Activated T-cell treated with anti-CD3 and anti-CD28 coated beads, Interleukin-2, amount 50 U/mL, for 48 hours (primary cell): ENCODE data around the gene CDCP1.
"Not testable (repeated sequence)": the region's sequence is repeated elsewhere in the genome, so short reads cannot be mapped to it uniquely, and the experiment has no call there.

Experiments
- DNase-seq, 2 experiments: peaks; one replicate each; pipeline ENCODE4 v3.0.0-alpha.2; 2020

Gene CDCP1

GRCh38 chr3:45082142-45082538 lies 64.0 kb downstream of the CDCP1 start:
- DNase-seq, result no peak

- no peak for DNase-seq
Observed at GRCh38 chr3:45081506-45082141, 64.6 kb downstream of the CDCP1 start.

GRCh38 chr3:45080824-45081223 lies 65.4 kb downstream of the CDCP1 start:
- DNase-seq, result no peak

- DNase-seq, result no peak
Observed at GRCh38 chr3:45079715-45080114, 66.5 kb downstream of the CDCP1 start.

- no peak for DNase-seq
Observed at GRCh38 chr3:45078910-45079522, 67.2 kb downstream of the CDCP1 start.

GRCh38 chr3:45078256-45078655 lies 67.9 kb downstream of the CDCP1 start:
- DNase-seq, result not testable (repeated sequence)

- no peak for DNase-seq
Observed at GRCh38 chr3:45075821-45076625, 70.2 kb downstream of the CDCP1 start.

- no peak for DNase-seq
Observed at GRCh38 chr3:45071075-45071474, 75.1 kb downstream of the CDCP1 start.

GRCh38 chr3:45067941-45068340 lies 78.2 kb downstream of the CDCP1 start:
- DNase-seq, result no peak

- no peak for DNase-seq
Observed at GRCh38 chr3:45067486-45067885, 78.7 kb downstream of the CDCP1 start.

- no peak for DNase-seq
Observed at GRCh38 chr3:45066109-45066801, 79.9 kb downstream of the CDCP1 start.

GRCh38 chr3:45065373-45065720 lies 80.8 kb downstream of the CDCP1 start:
- no peak for DNase-seq

GRCh38 chr3:45064512-45065372 lies 81.4 kb downstream of the CDCP1 start:
- peak; percentile 71 to 73 for DNase-seq

GRCh38 chr3:45062697-45063070 lies 83.5 kb downstream of the CDCP1 start:
- no peak for DNase-seq

- DNase-seq, result no peak
Observed at GRCh38 chr3:45060165-45060892, 85.8 kb downstream of the CDCP1 start.

- DNase-seq, result no peak
Observed at GRCh38 chr3:45059132-45059531, 87.0 kb downstream of the CDCP1 start.

GRCh38 chr3:45057557-45057956 lies 88.6 kb downstream of the CDCP1 start:
- peak in 1 of 2 experiments; percentile 35 for DNase-seq

GRCh38 chr3:45056608-45057301 lies 89.4 kb downstream of the CDCP1 start:
- no peak for DNase-seq

- DNase-seq, result no peak
Observed at GRCh38 chr3:45055411-45056143, 90.6 kb downstream of the CDCP1 start.

- no peak for DNase-seq
Observed at GRCh38 chr3:45055032-45055410, 91.2 kb downstream of the CDCP1 start.
